Measurements from ENCODE around the gene LRRC70.

LRRC70 gene

DNA sequence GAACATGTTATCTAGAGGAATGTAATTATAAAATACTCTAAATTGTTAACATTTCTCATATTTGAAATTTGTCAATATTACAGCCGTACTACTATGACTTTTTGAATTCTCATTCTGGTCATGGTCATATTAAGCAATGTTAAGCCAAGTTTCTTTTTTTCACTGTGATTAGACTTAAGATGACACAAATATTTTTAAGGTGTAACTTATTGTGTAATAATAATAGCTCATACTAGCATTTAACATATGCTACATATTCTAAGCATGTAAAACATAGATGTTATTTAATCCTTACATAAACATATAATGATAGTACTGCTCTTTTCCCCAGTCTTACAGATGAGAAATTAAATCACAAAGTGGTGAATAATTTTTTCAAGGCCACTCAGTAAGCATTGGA is 35.9 kb upstream of the LRRC70 start:
- no peak for TF ChIP-seq CTCF (conservative IDR thresholded peaks at IDR 0.05; ENCODE audit: low read length)

GRCh38 chr5:62547945-62548630 is 30.5 kb upstream of the LRRC70 start:
- no peak for DNase-seq (ENCODE audit: low read depth)
- TF ChIP-seq CTCF (conservative IDR thresholded peaks at IDR 0.05; ENCODE audit: low read length) = no peak
- H3K4me3 ChIP-seq (ENCODE audit: low read length) = no peak overlapping the region

More for the DNA sequence above, 35.9 kb upstream of the LRRC70 start:
- no peak overlapping the region for H3K4me3 ChIP-seq (ENCODE audit: low read length)
- no peak for DNase-seq (ENCODE audit: low read depth)

GRCh38 chr5:62550103-62550502 is 28.5 kb upstream of the LRRC70 start:
- TF ChIP-seq CTCF (conservative IDR thresholded peaks at IDR 0.05; ENCODE audit: low read length) = no peak
- H3K4me3 ChIP-seq (ENCODE audit: low read length) = no peak overlapping the region

DNA sequence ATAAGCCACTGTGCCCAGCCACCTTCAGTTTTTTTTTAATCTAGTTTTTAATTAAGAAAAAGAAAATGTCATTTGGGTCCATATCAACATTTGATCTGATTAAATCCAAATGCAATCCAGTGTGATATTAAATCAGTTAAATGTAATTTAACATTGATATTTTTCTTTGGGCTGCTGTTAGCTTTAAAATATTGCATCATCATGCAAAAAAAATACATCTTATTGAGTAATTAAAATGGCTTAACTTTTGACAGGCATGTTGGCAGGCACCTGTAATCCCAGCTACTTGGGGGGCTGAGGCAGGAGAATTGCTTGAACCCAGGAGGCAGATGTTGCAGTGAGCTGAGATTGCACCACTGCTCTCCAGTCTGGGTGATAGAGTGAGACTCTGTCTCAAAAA is 22.7 kb upstream of the LRRC70 start:
- no peak for DNase-seq (ENCODE audit: low read depth)
- no peak for TF ChIP-seq CTCF (conservative IDR thresholded peaks at IDR 0.05; ENCODE audit: low read length)
- H3K4me3 ChIP-seq (ENCODE audit: low read length) = no peak overlapping the region

More at GRCh38 chr5:62550103-62550502, 28.5 kb upstream of the LRRC70 start:
- DNase-seq (ENCODE audit: low read depth) = peak; percentile 4

GRCh38 chr5:62558941-62559340 is 19.7 kb upstream of the LRRC70 start:
- no peak overlapping the region for H3K4me3 ChIP-seq (ENCODE audit: low read length)
- DNase-seq (ENCODE audit: low read depth) = no peak
- TF ChIP-seq CTCF (conservative IDR thresholded peaks at IDR 0.05; ENCODE audit: low read length) = no peak

- no peak for TF ChIP-seq CTCF (conservative IDR thresholded peaks at IDR 0.05; ENCODE audit: low read length)
- peak; percentile 3 for DNase-seq (ENCODE audit: low read depth)
- no peak overlapping the region for H3K4me3 ChIP-seq (ENCODE audit: low read length)
Observed at GRCh38 chr5:62560786-62561185, 17.8 kb upstream of the LRRC70 start.

DNA sequence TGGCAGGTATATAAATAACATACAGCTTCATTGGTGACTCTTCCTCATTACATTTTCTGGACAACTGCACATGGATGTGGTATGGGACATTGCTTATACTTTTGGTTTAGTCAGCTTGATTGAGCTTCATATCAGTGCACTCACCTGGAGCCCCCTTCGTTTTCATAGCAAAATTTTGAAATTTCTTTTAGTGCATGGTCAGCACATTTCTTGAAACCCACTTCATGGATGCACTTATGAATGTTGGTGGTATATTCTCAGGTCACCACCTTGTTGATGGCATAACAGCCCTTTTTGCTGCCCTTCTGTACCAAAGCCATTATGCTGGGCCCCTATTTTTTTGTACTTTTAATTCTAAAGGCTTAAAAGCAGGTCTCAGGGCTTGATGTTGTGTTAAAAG is 16.7 kb upstream of the LRRC70 start:
- no peak overlapping the region for H3K4me3 ChIP-seq (ENCODE audit: low read length)
- DNase-seq (ENCODE audit: low read depth) = no peak
- no peak for TF ChIP-seq CTCF (conservative IDR thresholded peaks at IDR 0.05; ENCODE audit: low read length)
